ENCODE measurements around the gene TMEM187. TPM values are rescaled to one million over a fixed set of nuclear protein-coding genes. Genes with fewer than 3 reads are reported as not detected.

Gene TMEM187
- total RNA-seq, 1 donor from 2014 or later: 14.4 TPM

GRCh38 chrX:153981231-153981630 is 8.7 kb downstream of the TMEM187 start:
- Mint-ChIP-seq H3K9me3 (no peaks in the 10 kb centered on the region), H3K4me3 (no peak overlapping the region), H3K36me3 (peaks cover 5% of the 10 kb centered on the region), H3K27ac (peak overlapping the region; percentile 24), H3K4me1 (ENCODE audit: unreplicated experiment) (peaks cover 6% of the 10 kb centered on the region), H3K27me3 (no peaks in the 10 kb centered on the region)
- DNase-seq (ENCODE audit: extremely low spot score, unreplicated experiment): no peak
- TF ChIP-seq, protein P1, sequence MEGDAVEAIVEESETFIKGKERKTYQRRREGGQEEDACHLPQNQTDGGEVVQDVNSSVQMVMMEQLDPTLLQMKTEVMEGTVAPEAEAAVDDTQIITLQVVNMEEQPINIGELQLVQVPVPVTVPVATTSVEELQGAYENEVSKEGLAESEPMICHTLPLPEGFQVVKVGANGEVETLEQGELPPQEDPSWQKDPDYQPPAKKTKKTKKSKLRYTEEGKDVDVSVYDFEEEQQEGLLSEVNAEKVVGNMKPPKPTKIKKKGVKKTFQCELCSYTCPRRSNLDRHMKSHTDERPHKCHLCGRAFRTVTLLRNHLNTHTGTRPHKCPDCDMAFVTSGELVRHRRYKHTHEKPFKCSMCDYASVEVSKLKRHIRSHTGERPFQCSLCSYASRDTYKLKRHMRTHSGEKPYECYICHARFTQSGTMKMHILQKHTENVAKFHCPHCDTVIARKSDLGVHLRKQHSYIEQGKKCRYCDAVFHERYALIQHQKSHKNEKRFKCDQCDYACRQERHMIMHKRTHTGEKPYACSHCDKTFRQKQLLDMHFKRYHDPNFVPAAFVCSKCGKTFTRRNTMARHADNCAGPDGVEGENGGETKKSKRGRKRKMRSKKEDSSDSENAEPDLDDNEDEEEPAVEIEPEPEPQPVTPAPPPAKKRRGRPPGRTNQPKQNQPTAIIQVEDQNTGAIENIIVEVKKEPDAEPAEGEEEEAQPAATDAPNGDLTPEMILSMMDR (conservative IDR thresholded peaks at IDR 0.05): no peak

DNA sequence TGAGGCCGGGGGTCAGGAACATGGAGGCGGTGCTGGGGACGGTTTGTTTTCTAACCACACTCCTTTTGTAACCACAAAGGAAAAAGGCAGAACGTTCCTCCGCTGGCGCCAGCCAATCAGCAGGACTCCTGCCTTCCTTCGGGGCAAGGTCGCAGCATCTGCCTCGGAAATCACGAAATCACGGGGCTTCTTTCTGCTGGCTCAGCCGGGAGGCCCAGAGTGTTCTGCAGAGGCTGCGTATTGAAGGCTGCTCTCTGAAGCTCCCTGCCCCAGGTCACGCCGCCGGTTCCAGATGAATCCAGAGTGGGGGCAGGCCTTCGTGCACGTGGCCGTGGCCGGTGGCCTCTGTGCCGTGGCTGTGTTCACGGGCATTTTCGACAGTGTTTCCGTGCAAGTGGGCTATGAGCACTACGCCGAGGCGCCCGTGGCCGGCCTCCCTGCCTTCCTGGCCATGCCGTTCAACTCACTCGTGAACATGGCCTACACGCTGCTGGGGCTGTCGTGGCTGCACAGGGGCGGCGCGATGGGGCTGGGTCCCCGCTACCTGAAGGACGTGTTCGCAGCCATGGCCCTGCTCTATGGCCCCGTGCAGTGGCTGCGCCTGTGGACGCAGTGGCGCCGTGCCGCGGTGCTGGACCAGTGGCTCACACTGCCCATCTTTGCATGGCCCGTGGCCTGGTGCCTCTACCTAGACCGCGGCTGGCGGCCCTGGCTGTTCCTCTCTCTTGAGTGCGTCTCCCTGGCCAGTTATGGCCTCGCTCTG is 9.4 kb downstream of the TMEM187 start:
- Mint-ChIP-seq H3K36me3 (peaks cover 5% of the 10 kb centered on the region), H3K27ac (peak overlapping the region; percentile 24)
- no peak for DNase-seq (ENCODE audit: extremely low spot score, unreplicated experiment)

DNA sequence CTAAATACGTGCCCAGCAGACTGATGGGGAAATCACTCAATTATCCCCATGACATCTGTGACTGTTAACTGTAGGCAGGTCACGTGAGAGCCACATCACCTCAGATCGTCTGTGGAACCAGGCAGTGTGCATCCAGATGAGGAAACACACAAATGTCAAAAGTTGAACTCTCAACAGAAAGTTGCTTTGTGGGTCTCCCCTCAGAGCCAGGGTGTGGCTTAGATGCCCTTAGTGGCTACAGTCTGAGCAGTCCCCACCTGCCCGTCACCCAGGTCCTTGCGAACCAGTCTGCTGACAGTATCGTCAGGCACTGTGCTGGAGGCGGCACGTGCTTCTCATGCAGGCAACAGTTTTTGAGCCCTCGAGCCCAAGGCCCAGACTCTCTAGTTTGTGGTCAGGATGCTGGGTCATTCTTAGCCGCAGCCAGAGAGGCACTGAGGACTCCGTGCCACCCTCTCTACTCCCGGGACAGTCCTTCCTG is 10.8 kb downstream of the TMEM187 start:
- H3K9me3 Mint-ChIP-seq: no peaks in the 10 kb centered on the region
- H3K27ac Mint-ChIP-seq: no peak overlapping the region
- H3K4me1 Mint-ChIP-seq (ENCODE audit: unreplicated experiment): peaks cover 6% of the 10 kb centered on the region
- peaks cover 5% of the 10 kb centered on the region for H3K36me3 Mint-ChIP-seq
- no peak for DNase-seq (ENCODE audit: extremely low spot score, unreplicated experiment)
- H3K27me3 Mint-ChIP-seq: no peaks in the 10 kb centered on the region
- no peak overlapping the region for H3K4me3 Mint-ChIP-seq
- TF ChIP-seq, protein P1 (conservative IDR thresholded peaks at IDR 0.05): no peak

More for the DNA sequence above, 9.4 kb downstream of the TMEM187 start:
- H3K4me1 Mint-ChIP-seq (ENCODE audit: unreplicated experiment): peaks cover 6% of the 10 kb centered on the region
- H3K4me3 Mint-ChIP-seq: no peak overlapping the region
- H3K27me3 Mint-ChIP-seq: no peaks in the 10 kb centered on the region
- no peaks in the 10 kb centered on the region for H3K9me3 Mint-ChIP-seq
- TF ChIP-seq, protein P1 (conservative IDR thresholded peaks at IDR 0.05): no peak

DNA sequence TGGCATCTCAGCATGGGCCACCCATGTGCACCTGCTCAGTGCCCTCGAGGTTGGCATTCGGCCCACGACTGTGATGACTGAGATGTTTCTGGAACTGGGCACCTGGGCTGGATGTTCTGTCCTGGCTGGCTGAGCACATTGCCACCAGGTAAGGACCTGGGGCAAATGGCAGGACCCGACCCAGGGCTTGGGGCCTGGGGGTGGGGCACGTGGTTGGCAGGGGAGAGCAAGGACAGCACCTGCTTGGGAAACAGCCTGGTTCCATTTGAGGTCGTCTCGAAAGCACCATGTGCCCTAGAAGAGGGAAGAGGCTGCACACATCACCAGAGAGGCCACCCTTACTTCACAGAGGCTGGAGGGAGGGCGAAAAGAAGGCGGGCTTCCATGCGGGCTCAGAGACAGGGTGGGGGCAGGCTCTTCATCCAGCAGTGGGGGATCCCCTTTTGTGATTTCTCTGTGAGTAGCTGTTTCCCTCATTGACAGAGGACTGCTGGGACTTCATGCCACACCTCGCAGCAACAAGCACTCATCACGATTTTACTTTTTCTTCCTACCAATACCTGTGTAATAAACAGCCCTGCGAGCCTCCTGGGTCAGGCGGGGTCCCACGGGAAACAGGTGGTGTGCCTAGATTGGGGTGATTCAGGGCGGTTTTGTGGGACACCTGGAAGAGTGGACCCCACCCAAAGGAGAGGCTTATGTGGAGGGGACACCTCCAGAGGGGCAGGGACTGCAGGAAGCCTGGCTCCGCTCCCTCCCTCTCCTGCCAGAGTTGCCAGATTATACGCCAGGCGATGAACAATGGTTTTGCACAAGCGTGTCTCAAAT is 12.0 kb downstream of the TMEM187 start:
- Mint-ChIP-seq H3K36me3 (peaks cover 5% of the 10 kb centered on the region), H3K4me3 (no peak overlapping the region), H3K27ac (no peak overlapping the region), H3K27me3 (no peaks in the 10 kb centered on the region), H3K9me3 (no peaks in the 10 kb centered on the region), H3K4me1 (ENCODE audit: unreplicated experiment) (peaks cover 6% of the 10 kb centered on the region)
- TF ChIP-seq, protein P1 (conservative IDR thresholded peaks at IDR 0.05): no peak
- no peak for DNase-seq (ENCODE audit: extremely low spot score, unreplicated experiment)

DNA sequence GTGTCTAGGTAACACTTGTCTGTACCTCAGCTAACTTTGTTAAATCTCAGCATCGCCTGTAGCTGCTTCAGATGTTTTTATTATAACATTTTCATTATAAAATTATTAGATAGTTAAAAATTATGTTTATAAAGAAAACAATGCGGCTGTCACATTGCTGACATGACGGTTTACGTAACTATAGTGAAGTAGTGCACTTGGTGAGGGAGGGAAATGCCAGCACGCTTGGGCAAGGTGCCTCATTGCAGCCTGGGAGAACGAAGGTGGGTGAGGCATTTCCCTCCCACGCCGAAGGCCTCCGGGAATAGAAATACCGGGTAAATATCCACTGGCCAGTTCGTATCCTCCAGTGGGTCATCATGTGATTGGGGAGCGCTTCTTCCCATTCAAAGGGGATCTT is 15.9 kb downstream of the TMEM187 start:
- TF ChIP-seq, protein P1 (conservative IDR thresholded peaks at IDR 0.05): no peak
- H3K27me3 Mint-ChIP-seq: no peaks in the 10 kb centered on the region
- DNase-seq (ENCODE audit: extremely low spot score, unreplicated experiment): no peak
- H3K4me1 Mint-ChIP-seq (ENCODE audit: unreplicated experiment): no peaks in the 10 kb centered on the region
- no peak overlapping the region for H3K4me3 Mint-ChIP-seq
- H3K27ac Mint-ChIP-seq: no peak overlapping the region
- no peaks in the 10 kb centered on the region for H3K9me3 Mint-ChIP-seq
- H3K36me3 Mint-ChIP-seq: no peaks in the 10 kb centered on the region
